KBM-7 (cell line): ENCODE data around the gene TTC9B.

Experiments used
- DNase-seq: peaks from one replicate; pipeline ENCODE4 v3.0.0-alpha.2; 2015
- in situ Hi-C: fragments of 300-500 bp; cut with MboI; formaldehyde crosslinking; loops from 2 replicates; pipeline ENCODE4 v1.14.3; 2020; ENCODE audit warnings: low sequenced_read_pairs, low pct_unique_long_range_greater_than_20kb, mixed read lengths

Gene TTC9B

DNA sequence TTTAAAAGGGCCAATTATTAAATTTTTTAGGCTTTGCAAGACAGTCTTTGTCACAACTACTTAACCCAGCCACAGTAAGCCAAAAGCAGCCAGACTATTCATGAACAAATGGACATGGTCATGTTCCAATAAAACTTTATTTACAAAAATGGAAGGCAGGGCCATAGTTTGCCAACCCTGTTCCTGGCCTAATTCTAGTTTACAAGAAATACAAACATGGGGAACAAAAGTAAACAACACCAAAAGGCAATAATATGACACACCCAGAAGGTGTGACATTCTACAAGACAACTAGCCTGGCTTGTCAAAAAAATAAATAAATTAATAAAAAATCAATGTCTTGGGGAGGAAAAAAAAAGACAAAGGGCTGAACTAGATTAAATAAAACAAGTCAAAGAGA, 33.1 kb upstream of the TTC9B start:
- in situ Hi-C loops = no loop called here
- no peak for DNase-seq

DNA sequence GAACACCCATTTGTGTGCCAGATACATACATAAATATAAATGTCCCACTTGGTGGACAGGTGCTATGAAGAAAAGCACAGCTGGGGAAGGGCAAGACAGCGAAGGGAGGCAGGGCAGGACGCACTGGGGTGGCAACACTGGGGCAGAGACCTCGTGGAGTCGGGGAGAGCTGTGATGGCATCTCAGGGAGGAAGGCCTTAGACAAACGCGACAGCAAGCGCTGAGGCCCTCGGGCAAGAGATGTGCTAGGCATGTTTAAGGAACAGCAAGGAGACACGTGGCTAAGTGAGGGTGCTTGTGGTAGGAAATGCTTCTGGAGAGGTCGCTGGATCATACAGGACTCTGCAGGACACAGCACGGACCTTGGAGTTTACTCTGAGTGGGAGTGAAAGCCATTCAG, 31.6 kb upstream of the TTC9B start:
- no peak for DNase-seq
- in situ Hi-C loops = no loop called here

DNA sequence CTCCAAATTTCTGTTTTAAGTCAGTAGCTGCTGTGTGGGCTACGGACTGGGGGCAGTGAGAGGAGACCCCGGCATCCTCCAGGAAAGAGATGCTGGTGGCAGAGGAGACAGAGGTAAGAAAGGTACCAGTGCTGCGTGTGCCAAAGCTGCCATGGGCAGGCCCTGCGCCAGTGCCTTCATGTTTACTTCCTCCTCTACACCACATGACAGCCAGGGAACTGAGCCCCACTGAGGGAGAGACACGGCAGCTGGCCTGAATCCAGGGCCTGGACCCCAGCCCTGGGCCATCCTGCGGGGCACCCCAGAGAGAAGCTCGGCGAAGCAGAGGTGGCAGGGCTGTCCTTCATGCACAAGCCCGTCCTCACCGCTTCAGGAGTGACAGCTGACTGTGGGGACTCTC, 31.0 kb upstream of the TTC9B start:
- no peak for DNase-seq
- in situ Hi-C loops = no loop called here

DNA sequence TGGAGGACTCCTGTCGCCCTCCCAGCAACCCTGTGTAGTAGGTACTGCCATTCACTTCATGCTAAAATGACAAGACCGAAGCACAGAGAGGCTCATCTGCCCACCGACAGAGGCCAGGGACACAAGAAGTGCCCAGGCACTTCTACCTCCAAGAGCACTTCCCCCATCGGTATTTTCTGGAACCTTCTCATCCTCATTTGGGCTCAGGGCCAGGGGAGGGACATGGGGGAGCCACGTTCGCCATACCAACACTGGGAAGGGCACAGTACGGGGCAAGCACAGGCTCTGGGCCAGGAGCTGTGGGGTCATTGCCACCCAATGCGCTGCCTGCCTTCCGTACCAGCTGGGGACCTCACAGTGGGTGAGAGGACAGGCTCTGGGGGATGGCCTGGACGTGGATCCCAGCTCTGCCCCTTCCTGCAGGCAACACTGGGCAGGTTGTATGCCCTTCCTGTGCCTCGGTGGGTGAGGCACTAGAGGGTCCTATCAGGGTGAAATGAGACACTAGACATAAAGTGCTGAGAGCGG, 29.6 kb upstream of the TTC9B start:
- in situ Hi-C loops = no loop called here
- DNase-seq = no peak

DNA sequence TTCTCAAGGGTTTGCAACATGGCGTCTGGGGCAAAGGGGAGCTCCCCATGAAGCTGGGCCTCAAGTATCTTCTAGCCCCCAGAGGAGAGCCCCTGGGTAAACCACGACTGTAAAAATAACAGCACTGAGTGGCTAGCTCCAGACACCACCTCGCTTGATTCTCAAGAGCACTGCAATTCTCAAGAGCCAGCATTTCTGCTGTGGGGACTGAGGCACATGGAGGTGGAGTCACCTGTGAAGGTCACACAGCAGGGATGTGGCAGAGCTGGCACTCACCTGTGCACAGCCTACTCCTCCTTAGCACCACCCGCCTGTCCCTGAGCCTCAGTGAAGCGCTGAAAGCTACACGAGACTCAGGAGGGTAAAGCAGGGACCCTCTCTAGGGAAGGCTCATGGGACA, 29.0 kb upstream of the TTC9B start:
- DNase-seq = no peak
- in situ Hi-C loops = no loop called here

DNA sequence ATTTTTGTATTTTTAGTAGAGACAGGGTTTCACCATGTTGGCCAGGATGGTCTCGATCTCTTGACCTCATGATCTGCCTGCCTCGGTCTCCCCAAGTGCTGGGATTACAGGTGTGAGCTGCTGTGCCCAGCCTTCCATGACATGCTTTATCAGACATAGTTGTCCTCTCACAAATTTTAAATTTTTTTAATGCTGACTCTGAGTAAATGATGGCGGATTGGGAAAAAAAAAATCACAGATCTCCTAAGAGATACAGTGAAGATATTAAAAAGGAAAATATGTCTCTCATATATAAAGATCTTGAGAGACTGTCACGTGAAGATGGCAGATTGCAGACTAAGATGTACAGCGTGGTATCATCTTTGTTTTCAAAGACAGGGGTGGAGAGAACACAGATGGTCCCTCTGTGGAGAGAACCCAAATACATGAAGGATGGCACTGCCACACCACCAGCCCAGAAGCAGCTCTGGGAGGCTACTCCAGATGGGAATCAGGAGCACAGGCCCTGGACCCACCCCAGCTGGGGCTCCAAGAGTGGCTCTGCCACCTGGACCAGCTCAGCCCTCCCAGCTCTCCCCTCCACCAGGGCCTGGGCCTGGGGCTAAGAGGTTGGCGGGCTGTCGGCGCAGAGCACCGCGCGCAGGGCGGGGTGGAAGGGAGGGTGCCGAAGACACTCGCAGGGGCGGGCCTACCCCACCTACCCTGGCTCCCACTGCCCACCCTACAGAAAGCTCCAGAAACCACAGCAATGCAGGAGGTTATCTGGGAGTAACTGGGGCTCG, 28.3 kb upstream of the TTC9B start:
- DNase-seq = no peak
- in situ Hi-C loops = no loop called here

DNA sequence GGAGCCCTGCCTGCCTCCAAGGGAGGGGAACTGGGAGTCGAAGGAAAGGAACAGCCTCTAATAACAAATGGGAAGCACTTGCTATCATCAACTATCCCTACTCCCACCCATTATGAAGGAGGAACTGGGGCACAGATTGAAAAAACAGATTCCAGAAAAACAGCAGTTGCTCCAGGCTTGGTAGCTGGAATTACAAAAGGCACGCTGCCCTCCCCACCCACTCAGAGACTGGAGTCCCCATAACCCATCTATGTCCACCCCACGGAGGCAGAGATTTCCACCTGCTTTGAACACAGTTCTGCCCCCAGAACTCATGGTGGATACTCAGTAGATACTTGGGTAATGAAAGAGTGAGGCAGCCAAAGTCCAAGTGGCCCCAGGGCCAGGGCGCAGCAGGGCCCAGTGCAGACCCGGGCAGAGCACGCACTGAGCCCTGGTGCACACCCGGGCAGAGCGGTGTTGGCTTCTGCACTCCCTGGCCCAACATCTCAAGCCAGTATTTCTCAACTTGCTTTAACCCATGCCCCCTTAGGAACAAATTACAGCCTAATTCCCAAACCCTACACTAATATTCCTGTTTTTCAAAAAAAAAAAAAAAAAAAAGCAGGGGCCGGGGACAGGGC, 27.4 kb upstream of the TTC9B start:
- DNase-seq = no peak
- in situ Hi-C loops = no loop called here

DNA sequence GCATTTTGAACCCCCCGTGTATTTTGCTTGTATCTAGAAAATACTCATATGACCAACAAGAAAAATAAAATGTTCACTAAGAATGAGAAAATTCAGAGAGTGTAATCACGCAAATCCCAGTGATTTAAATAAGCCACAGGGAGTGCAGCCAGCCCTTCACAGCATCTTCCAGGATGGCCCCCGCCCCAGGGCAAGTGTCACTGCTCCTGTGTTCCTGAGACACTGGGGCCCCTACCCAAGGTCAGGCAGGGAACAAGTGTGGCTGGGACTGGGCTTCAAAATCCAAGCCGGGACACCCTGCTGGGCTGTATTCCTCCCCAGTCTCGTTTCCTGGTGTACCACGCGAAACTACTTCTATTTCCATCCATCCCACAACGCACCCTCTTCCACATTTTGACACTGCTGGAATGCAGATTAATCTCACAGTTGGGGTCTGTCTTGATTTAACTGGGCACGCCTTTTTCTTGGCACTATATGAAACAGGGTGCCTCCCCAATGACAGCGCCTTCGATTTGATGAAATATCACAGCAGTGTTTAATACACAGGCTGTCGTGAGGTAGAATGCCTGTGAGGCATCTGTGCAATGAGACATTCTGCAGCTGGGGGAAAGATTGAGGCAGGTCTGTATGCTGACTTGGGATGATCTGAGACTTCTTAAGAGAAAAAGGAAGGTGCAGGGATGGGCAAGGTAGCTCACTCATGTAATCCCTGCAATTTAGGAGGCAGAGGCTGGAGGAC, 26.6 kb upstream of the TTC9B start:
- in situ Hi-C loops = no loop called here
- DNase-seq = no peak

DNA sequence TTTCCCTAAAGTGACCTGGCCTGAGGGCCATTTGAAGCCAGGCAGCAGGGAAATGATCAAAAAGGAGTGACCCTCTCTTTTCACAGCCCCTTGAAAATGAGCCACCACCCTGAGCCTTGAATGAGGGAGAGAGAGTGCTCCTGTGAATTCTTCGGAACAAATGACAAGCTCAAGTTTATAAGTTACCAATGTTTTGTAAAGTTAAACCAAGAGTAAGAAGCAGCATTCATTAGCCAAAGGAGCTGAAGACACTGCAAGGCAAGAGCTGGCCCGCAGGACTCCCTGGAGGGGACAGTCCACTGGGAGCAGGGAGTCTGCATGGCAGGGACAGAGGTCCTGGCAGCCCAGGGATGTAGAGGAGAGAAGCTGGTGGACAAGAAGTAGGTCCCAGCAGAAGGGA, 25.0 kb upstream of the TTC9B start:
- DNase-seq = no peak
- in situ Hi-C loops = no loop called here

DNA sequence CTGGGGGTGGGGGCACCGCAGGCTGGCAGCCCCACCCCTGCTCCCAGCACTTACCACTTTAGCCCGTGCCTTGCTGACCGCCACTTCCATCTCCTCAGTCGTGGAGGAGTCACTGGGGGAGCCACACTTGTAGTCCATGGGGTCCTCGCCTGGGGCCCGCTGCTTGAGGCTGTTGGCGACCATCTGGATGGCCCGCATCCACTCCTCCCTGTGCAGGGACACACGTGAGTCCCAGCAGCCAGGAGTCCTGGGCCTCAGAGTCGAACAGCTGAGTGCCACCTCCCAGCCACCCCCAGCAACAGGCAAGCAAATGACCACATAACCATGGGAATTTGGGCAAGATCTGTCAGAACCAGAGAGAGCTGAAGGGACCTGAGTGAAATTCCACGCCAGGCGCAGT, 24.3 kb upstream of the TTC9B start:
- in situ Hi-C loops = no loop called here
- DNase-seq = no peak

DNA sequence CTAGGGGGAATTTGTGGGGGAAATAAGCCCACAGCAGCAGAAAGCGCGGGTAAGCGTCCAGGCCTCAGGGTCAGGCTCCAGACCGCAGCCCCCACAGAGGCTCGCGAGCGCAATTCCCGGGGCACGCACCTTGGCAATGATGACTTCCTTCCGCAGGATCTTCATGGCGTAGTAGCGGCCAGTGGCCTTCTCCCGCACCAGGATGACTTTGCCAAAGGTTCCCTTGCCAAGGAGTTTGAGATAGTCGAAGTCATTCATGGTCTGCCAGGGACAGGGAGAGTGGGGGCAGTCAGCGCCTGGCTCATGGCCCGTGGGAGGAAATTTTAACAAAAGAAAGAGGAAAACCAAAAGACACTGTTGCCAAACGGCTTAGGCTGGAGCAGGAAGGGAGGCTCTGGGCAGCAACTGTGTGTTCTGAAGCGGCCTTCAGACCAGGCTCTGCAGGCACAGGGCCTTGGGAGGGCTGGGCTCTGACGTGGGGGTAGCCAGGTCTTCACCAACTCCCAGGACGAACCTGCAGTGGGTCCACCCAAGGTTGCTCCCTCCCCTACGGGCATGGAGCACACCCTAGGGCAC, 23.7 kb upstream of the TTC9B start:
- no peak for DNase-seq
- in situ Hi-C loops = no loop called here

DNA sequence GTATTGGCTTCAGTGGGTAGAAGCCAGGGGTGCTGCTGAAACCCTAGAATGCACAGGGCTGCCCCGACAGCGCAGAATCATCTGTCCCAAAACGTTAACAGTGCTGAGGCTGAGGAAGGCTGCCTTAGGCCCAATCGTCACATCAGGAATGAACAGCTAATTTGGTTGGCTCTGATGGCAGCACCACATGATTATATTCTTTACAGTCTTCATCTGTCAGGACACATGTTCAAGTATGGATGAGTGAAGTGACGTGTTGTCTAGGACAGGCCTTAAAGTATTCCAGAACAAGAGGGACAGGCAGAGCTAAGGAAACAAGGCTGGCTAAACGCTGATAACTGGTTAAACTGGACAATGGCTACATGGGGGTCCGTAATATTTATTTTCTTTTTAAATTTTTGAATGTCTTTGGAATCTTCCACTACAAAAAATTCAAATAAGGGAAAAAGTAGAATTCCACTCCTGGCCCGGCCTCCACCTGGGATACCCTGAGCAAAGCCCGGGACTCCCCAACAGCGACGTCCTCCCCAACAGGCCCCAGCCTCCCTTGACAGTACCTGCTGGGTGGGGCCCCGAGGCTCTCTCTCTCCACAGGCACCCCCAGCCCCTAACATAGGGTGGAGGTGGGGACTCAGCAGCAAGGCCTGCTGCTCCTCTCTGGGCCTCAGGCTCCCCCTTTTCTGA, 23.1 kb upstream of the TTC9B start:
- DNase-seq = no peak
- in situ Hi-C loops = no loop called here

DNA sequence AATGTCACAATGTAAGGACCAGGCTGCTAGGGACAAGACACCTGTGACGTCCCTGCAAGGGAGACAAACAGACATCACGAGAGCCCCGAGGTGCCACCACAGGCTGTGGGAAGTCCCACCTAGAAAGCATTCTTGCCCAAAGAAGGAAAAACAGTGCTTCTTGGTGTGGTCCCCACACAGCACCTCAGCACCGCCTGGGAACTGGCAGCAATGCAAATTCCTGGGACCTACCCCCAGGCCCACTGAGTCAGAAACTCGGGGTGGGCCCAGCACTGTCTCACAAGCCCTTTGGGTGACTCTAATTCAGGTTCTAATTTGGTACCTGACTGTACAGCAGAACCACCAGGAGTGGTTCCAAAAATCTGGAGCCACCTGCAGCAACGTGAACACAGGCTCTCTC, 22.1 kb upstream of the TTC9B start:
- in situ Hi-C loops = no loop called here
- DNase-seq = no peak

DNA sequence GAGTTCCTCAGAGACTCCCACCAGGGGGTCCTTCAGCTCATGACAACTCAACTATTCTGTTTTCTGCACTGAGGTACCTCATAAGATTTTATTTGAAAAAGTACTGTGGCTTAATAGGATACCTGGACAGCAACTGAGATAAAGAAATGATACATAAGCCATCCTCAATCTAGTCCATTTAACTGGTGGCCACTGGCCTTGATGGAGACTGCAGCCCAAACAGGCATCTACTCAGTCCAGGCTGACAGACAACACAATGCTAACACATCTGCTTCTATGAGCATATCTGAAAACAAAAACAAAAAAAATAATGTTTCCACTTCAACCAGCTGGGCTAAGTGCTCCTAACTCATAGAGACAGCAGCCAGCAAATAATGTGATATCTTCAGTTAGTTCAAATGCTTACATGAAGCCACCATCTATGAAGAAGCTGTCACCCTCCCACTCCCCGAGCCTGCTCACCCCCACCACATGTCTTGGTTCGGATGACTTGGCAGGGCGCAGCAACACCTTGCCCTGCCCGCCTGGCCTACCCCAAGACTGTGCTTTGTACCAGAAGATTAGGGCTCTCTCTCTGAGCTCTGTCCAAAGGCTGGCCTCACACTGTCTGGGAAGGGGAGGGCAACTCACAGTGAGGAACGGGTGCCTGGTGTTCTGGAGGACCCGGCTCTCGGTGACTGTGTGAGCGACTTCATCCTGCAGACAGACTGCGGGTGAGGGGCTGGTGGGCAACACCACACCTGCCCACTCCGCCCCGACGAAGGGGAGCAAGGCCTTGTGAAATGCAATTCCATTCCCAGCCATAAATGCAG, 21.4 kb upstream of the TTC9B start:
- in situ Hi-C loops = no loop called here
- no peak for DNase-seq

DNA sequence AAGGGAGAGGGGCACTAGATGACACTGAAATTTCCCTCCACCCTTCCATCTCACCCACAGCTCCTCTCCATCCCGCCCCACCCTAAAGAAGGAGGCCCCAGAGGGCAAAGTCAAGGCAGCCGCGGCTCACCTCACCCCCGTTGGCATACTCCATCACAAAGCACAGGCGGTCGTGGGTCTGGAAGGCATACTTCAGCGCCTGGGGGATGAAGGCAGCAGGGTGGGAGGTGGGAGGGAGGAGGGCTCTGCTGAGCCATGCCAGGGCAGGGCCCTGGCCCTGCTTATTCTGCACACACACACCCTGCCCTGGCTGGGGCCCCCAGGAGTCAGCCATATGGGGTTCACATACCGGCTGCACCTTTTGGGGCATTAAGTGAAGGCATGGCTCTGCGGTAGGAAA, 20.6 kb upstream of the TTC9B start:
- in situ Hi-C loops = no loop called here
- no peak for DNase-seq

DNA sequence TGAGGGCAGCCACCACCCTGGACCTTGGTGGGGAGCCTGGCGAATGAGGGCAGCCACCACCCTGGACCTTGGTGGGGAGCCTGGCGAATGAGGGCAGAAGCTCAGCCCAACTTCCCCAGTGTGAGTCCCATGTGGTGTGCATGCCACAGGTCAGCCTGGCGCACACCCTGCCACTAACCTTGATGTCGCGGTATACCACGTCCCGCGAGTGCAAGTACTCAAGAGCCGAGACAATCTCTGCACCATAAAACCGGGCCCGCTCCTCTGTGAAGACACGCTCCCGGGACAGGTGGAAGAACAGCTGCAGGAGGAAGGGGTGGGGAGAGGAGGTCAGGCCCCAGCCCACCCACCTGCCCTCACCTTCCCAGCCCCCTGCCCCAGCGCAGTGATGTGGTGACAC, 19.6 kb upstream of the TTC9B start:
- DNase-seq = no peak
- in situ Hi-C loops = no loop called here

DNA sequence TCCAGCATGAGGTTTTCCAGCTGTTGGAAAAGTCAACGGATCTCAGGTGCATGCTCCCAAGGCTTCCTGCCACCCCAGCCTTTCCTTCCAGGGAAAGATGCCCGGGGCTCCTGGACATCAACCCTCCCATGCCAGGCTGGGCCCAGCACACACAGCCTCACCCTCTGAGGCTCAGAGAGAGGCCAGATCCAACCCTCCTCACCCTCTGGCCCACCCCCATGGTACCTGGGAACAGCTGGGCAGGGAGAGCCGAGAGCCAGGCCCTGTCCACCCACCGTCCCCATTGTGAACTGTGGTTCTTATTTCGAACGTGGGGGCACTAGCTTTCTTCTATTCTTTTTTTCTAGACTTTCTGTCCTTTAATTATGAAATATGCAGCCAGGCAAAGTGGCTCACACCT, 18.2 kb upstream of the TTC9B start:
- DNase-seq = no peak
- in situ Hi-C loops = no loop called here

DNA sequence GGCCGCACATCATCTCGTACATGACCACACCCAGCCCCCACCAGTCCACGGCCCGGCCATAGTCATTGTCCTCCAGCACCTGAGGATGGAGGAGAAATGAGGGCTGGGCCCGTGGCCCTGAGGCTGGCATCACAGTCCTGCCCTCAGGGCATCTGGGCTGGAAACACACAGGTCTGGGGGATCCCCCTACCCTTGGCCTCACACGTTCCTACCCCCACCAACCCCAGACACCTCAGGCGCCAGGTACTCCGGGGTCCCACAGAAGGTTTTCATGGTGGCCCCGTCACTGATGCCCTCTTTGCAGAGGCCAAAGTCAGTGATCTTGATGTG, 17.8 kb upstream of the TTC9B start:
- in situ Hi-C loops = no loop called here
- DNase-seq = no peak
